GM18498 (cell line): ENCODE data around the gene ERN1.
A peak's percentile ranks its signal among the peaks of the same experiment; 100 is the strongest.

Experiments used
- ATAC-seq: cut with Tn5 transposase; IDR thresholded peaks from one replicate; pipeline ENCODE4 v1.9.1; 2021; ENCODE audit warnings: mild to moderate bottlenecking, moderate library complexity; ENCODE audit not compliant: unreplicated experiment

ERN1 gene

DNA sequence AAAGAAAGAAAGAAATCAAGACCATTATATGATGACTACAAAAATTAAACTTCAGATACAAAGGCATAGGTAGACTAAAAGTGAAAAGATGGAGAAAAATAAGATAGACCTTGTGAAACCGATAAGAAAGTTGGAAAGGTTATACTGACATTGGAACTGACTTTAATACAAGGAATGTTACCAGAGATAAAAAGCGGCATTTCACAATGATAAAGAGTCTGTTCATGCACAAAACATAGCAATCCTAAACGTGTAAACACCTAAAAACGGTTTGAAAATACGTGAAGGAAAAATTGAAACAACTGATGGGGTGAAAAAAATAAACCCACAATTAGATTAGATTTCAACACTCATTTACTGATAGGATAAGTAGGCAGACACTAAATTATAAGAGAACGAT is 9.6 kb upstream of the ERN1 start:
- no peak for ATAC-seq

DNA sequence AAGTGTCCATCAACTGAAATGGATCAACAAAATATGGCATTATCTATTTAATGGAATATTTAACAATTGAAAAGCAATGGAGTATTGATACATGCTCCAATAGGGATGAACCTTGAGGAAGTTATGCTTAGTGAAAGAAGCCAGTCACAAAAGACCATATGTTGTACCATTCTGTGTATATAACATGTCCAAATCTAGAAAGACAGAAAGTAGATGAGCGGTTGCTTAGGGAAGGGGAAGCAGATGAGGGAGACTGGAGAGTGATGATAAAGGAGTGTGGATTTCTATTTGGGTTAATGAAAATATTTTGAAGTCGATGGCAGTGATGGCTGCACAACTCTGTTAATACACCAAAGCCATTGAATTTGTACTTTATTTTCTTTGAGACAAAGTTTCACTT is 8.5 kb upstream of the ERN1 start:
- ATAC-seq: no peak

DNA sequence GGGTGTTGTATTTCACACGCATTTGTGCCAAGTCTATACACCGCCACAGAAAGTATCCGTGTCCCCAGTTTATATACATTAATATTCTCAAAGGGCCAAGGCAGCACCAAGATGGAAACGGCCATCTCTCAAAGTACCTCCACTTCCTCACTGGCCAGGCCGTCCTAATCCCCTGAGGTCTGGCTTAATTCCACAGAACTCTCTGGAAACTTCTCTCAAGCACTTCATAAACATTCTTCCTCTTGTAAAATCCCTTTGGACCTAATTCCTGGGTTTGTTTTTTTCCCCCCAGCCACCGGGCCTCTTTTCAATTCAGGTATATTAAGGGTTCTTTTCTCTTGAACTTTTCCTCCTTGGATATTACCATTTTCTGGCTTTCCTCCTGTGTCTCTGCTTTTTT is 5.1 kb upstream of the ERN1 start:
- no peak for ATAC-seq

DNA sequence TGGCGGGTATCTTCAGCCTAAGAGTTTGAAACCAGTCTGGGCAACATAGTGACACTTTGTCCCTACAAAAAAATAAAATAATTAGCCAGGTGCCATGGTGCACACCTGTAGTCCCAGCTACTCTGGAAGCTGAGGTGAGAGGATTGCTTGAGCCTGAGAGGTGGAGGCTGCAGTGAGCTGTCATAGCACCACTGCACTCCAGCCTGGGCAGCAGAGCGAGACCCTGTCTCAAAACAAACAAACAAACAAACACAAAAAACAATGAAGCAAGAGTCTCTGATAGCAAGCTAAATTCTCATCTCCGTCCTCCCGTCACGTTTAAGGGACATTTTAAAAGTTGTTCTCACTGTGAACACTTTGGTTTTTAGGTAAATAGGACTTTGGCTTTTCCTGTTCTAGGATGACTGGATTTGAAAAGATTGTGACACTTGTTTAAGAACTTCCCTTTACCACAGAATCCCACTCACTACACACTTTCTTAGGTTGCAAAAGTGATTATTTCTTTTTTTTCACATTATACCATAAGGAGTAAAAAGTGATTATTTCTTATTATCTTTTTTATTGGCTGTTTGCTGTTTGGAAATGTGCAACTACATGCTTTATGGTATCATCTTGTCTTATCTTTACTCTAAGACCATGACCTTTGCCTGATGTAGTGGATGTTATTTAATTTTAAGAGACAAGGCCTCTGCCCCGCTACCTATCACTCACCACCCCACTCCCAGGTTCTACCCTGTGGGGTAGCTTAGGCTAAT is 4.4 kb upstream of the ERN1 start:
- ATAC-seq: no peak

DNA sequence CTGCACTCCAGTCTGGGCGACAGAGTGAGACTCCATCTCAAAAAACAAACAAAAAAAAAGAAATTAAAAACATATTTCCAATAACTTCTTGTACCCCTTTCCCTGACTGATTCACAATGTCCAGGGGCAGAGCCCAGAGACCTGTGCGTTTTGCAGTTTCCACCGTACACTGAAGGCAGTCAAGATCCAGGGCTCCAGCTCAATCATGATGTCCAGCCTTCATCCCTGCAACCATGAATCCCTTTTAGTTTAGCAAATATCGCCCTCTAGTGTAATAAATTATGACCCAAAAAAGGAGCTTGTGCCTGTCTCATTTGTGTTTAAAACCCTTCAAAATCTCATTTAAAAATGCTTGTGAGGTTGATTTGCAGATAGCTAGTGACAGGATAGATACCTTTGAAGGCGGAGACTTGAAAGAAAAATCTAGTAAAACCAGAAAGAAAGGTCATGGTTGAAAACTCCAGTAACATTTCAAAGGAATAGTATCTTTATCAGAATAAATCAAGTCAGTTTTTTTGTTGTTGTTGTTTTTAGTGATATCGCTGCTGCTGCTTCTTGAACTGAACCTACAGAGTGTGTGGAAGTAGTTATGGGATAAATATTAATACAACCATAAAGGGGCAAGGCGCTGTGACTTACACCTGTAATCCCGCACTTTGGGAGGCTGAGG is 3.7 kb upstream of the ERN1 start:
- no peak for ATAC-seq

DNA sequence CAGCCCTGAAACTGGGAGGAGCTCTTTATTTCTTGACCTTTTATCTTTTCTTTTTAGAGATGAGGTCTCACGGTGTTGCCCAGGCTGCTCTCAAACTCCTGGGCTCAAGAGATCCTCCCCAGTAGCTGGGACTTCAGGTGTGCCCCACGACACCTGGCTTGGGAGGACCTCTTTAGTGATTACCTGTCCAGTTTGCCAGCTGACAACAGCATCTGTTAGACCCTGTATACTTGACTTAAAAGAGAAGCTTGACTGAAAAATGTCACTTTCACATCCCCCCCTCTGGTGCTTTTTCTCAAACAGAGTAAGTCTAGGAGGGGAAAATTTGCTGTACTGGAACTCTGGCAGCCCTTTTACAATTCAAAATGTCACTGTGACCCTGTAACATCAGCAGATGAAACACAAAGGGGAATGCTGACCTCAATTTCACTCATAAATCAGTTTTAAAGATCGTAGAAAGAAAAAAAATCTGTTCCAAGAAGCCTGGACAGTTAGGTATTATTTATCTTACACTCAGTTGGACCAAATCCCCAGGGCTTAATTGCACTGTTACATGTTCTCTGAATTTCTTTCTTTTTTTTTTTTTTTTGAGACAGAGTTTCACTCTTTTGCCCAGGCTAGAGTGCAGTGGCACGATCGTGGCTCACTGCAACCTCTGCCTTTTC is 1.8 kb upstream of the ERN1 start:
- no peak for ATAC-seq

DNA sequence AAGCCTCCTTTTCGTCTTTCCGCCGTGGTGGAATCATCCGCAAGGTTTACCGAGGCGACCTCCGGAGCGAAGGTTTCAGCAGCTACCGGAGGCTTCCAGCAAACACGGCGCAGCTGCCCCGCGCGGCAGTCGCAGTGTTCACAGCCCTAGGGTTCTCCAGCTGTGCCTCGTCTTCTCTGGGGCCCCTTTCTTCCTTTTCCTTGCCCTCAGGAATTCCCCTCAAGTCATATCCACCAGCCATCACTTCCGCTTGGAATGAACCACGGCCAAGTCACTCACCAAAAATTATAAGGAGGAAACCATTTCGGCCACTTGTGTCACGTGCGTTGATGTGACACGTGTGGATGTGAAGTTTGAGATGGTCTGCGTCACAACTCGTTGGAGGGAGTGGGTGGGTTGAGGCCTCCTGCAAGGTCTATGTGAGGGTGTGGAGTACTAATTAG is 636 bp upstream of the ERN1 start:
- peak; percentile 7 for ATAC-seq

DNA sequence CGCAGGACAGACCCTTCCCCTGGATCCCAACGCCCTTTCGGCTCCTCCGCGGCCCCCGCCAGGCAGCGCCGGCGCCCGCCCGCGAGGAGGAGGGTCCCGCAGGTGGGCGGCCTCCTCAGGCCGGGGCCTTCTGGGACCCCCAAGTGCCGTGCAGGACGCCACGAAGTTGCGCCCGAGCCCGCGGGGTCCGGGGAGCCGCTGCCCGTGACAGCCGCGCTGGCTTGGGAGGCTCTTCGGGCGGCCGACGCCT is 504 bp downstream of the ERN1 start:
- no peak for ATAC-seq

DNA sequence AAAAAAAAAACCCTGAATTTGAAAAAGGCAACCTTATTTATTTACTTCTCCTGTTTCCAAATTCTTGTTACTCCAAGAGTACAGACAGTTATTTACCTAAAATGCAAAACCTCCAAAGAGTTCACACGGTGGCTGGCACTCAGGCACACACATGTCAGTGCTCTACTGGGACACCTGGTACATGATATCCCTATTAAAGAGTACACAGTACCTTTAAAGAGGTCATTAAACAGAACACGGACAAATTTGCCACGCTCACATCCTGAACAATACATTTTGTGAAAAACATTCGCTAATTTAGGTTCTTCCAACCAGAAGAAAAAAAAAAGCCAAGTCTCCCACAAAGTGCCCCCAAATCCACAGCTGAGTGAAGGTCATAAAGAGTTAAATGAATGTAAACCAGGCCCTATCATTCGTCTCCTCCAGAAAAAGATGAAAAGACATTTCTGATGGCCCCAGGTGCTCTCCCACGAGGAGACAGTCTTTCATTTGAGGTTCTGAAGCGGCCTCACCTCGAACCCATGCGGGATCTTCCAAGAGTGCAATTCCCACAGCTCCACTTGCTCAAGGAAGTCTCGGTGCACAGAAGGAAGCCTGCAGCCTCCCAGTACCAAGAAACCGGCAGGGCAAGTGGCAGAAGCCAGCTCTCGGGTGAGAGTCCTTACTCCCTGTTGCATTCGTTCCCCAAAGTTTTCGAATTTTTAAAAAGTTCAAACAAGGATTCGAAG is 993 bp downstream of the ERN1 start:
- ATAC-seq: no peak

DNA sequence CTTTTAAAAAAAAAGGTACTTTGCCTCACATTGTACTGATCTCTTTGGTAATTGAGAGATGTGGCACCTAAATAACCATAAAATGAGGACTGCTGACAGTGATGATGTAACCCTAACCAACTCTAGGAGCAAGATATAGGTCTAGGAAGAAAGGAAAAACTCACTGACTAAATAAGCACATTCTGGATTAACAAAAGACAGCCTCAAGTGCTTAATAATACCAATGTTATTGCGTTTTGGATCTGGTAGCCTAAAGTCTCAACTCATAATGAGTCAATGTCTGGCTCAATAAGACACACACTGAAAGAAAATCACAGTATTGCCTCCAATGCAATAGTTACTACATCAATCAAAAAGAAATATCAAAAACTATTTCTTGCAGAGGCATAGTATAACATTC is 3.0 kb downstream of the ERN1 start:
- no peak for ATAC-seq

DNA sequence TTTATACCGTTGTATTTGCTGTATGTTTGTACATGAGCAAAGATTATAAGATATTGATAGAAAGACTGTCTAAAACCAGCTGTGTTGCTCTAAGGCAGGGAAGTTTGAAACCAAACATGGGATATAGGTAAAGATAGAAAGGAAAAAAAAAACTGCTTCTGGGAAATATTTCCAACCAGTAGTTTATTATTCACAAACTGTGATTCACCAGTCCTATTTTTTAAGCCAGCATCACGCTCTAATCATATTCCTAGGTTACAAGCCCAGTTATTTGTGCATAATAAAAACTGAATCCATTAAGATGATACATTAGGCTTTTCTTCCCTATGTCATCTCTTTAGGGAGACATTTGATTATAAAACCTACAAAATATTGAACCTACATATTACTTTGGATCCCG is 4.0 kb downstream of the ERN1 start:
- ATAC-seq: no peak

DNA sequence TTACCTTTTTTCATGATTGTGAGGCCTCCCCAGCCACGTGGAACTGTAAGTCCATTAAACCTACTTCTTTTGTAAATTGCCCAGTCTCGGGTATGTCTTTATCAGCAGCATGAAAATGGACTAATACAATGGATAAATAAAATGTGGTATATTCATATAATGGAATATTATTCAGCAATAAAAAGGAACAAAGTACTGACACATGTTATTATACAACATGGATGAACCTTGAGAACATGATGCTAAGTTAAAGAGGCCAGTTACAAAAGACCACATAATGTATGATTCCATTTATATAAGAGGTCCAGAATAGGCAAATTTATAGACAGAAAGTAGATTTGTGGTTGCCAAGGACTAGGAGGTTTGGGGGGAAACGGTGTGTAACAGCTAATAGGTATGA is 5.3 kb downstream of the ERN1 start:
- no peak for ATAC-seq

DNA sequence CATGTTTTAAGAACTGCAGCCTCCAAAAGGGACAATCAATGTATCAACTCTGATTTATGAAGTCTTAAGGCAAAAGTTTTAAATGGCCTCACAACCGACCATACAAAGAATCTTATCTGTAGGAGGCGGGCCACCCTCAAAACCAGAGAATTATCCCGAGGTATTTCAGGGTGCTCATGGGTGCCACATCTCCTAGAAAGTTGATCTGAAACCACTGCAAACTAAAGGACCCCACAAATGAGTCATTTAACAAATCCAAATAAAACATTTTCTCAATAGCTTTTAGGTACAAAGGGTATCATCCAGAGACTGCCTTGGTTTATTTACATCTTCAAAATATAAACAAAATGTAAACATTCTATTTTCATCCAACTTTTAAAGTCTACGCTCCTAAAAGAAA is 6.8 kb downstream of the ERN1 start:
- ATAC-seq: no peak

DNA sequence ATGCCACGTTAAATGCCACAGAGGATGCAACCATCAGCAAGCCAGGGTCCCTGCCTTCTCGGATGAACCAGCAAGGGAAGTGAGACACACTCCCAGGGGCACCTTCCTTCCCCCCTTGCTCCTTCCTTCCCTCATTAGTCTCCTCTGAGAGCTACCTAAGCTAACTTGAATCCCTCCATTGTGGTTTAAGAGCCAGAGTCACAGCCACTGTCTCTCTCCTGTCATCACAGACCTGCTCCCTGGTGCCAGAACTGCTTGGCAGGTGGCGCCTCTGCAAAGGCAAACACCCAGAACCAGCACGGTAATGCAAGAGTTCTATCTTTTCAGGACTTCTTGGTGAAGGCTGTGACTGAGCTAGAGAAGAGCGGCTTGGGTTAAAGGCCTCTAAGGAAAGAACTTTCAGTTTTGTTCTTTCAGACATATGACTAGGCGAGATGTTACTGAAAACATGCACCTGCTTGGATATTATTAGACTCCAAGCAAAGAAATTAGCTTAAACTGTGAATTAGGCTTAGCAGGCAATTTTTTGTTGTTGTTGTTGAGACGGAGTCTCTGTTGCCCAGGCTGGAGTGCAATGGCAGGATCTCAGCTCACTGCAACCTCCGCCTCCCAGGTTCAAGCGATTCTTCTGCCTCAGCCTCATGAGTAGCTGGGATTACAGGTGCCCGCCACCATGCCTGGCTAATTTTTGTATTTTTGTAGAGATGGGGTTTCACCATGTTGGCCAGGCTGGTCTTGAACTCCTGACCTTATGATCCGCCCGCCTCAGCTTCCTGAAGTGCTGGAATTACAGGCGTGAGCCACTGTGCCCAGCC is 8.8 kb downstream of the ERN1 start:
- ATAC-seq: peak; percentile 83

DNA sequence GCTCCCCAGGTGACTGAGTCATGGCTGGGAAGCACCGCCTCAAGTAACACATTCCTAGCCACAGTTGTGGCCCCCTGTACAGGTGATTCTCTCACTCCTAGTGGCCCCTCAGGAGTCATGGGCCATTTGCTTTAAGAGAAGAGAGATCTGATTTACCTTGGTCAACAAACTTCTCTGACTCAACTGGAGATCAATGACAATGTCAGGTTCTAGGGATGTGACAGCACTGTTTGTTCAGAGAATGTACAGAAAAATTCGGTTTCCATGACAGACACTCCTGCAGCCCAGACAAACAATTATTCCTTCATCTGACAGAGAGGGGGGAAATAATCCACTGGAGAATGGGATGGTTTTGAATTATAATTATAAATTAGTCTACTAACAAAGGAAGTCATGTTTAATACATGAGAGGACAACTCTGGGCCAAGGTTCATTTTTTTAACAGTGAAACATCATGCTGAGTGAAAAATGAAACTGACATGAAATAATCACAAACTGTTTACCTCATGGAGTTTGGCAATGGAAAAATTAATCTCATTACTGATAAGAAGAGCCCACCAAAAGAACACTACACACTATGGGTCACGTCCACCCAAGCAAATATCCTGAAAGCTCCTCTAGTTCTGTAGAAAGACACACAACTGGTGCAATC is 9.7 kb downstream of the ERN1 start:
- ATAC-seq: no peak

DNA sequence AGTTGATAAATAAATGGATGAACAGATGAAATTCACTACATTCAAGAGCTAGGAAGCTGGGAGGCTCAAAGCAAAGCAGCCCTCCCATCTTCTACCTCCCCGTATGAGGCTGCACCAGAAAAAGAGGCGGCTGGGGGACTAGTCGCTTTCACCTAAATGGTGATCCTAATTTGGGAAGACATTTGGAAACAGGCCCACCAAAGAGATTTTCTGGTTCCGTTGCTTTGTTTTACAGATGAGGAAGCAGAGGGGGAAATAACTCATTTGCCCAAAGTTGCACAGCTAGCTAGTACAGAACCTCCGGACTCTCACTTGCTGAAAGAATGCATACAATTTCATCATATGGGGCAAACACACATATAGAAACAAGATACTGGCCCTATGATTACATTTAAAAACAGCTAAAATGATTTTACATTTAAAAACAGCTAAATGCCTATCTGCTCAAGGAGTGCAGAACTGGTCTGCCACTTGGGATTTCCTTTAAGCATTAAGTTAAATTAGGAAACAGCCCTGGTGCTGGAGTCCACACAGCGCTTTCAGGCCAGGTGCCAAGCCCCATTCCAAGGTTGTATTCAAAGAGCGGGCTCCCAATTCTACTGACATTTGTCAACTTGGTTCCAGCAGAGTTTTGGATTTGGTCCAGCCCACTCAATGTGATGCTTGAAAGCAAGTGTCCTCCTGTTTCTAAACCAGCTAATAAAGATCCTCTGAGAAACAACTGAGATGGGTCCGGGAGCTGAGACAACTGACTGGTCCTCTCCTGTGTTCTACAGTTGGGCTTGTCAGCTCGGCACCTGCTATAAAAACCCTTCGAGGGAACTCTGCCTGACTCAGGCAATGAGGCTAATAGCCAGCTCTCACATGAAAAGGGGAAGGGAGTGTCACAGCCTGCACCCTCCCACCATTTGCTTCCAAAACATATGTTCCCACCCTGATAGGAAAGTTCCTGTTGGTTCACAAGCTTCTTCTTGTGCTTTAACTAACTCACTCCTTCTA is 11.7 kb downstream of the ERN1 start:
- ATAC-seq: no peak

DNA sequence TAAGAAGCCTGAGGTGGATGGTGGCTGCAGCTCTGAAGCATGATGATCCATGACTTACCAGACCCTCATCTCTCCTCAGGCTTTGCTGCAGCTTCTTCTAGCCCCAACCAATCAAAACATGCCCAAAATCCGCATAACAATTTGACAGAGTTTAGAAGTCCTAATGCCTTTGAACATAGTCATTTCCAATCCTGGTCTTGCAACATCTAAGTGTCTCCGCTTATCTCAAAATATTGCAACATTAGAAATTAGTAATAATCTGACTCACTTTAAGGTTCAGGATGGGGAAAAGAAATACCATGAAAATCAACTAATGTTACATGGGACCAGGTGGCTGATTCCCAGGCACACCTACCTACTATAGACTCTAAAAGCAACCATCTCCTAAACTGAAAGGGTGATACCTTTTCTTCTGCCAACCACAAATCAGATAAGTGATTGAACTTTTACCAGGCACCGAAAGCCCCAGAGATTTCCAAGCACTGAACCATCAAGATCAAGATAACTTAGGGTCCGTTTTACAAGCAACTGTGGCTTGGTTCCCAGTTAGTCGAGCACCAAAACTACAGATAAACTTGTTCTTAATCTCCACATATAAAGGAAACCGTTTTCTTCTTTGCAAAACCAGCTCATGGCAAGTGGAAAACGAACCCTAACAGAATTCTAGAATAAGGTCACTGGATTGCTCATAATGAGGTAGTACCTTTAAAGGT is 14.0 kb downstream of the ERN1 start:
- no peak for ATAC-seq

DNA sequence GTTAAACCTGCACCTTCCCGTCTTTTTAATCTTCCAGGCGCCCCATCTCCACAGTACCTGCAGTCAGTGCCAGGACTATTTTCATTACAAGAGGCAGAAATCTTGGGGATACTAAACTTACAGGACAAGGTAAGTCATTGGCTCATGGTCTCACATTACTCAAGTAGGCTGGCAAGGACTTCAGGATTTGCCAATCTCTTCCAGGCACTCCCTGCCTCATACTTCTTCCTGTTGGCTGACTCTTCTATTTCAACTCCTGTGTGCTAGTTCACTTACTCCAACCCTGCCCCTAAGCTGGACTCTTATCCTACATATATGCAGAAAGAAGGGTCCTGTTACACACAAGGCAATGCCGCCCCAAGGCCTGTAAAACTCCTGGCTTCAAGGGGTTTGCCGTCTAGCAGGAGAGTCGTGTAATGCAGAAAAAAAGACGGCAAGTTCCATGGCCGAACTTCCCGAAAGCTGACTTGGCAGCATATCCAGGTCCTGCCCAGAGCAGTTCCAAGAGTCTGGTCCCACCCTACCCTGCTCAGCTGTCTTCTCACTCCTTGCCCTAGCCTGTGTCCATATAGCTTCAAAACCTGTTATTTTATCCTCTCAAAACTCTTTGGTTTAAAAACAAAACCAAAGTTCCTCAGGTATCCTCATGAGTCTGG is 14.8 kb downstream of the ERN1 start:
- no peak for ATAC-seq
